Liver (tissue), 3 donors: ENCODE measurements around the gene CLEC16A.

Experiments
- ATF3 ChIP-seq: IDR thresholded peaks from 2 replicates; pipeline ENCODE4 v1.6.1; 2016; ENCODE audit warnings: antibody characterized with exemption
- CTCF ChIP-seq: fragments of 150-350 bp; IDR thresholded peaks from 2 replicates; pipeline ENCODE4 v1.5.1; 2017; ENCODE audit warnings: improper control_type of control experiment, low read depth, low read length; ENCODE audit not compliant: missing input control
- EGR1 ChIP-seq, 2 donors: IDR thresholded peaks; 2 replicates each; pipeline ENCODE4 v1.6.1; 2016 to 2018; ENCODE audit warnings: antibody characterized with exemption in 2 of 2, low read depth in 2 of 2
- RAD21 ChIP-seq, 2 donors: IDR thresholded peaks; 2 replicates each; pipeline ENCODE4 v1.6.1; 2016; ENCODE audit warnings: antibody characterized with exemption in 2 of 2, mild to moderate bottlenecking in 2 of 2
- REST ChIP-seq: IDR thresholded peaks from 2 replicates; pipeline ENCODE4 v1.6.1; 2016; ENCODE audit warnings: antibody characterized with exemption, mild to moderate bottlenecking
- RXRA ChIP-seq, 2 donors: IDR thresholded peaks; 2 replicates each; pipeline ENCODE4 v1.6.1; 2017 to 2018; ENCODE audit warnings: antibody characterized with exemption in 2 of 2, mild to moderate bottlenecking in 1 of 2
- TAF1 ChIP-seq: conservative IDR thresholded peaks from 2 replicates; pipeline ENCODE4 v1.6.1; 2016; ENCODE audit warnings: antibody characterized with exemption, mild to moderate bottlenecking
- donor health status: healthy.
- donor health status: healthy.

GRCh38 chr16:11050944-11051343, 106.6 kb downstream of the CLEC16A start:
- TF ChIP-seq CTCF (no peak), REST (no peak), EGR1 (IDR thresholded peaks at IDR 0.05; ENCODE audit: low read depth in 2 of 2) (no peak), TAF1 (no peak), RXRA (IDR thresholded peaks at IDR 0.05) (no peak), ATF3 (no peak), RAD21 (IDR thresholded peaks at IDR 0.05) (no peak)
